ENCODE data around the gene NIT1.
A peak's percentile ranks its signal among the peaks of the same experiment; 100 is the strongest.

Gene NIT1

GRCh38 chr1:161085165-161085564 is 32.7 kb upstream of the NIT1 start:
- DNase-seq: no peak

- no peak for DNase-seq
Measured at GRCh38 chr1:161086457-161086856, 31.4 kb upstream of the NIT1 start.

- DNase-seq: no peak
Measured at GRCh38 chr1:161088587-161089110, 29.3 kb upstream of the NIT1 start.

- DNase-seq: no peak
Measured at GRCh38 chr1:161089251-161089924, 28.5 kb upstream of the NIT1 start, which contains the start of gene NECTIN4. NECTIN4 (minus strand) TSS chr1:161089558; CDS start chr1:161089296, 262 bp downstream.

GRCh38 chr1:161089938-161090337 is 28.0 kb upstream of the NIT1 start:
- no peak for DNase-seq

GRCh38 chr1:161090617-161091016 is 27.3 kb upstream of the NIT1 start:
- DNase-seq: no peak

- no peak for DNase-seq
Measured at GRCh38 chr1:161091093-161091492, 26.8 kb upstream of the NIT1 start.

GRCh38 chr1:161091796-161092507 is 26.0 kb upstream of the NIT1 start:
- DNase-seq: no peak

GRCh38 chr1:161092621-161093028 is 25.3 kb upstream of the NIT1 start:
- no peak for DNase-seq

- DNase-seq: no peak
Measured at GRCh38 chr1:161094481-161094880, 23.4 kb upstream of the NIT1 start.

GRCh38 chr1:161095230-161095629 is 22.7 kb upstream of the NIT1 start:
- DNase-seq: no peak

- DNase-seq: no peak
Measured at GRCh38 chr1:161096015-161096414, 21.9 kb upstream of the NIT1 start.

GRCh38 chr1:161096530-161096929 is 21.4 kb upstream of the NIT1 start:
- no peak for DNase-seq

- DNase-seq: peak; percentile 90
Measured at GRCh38 chr1:161098210-161099068, 19.5 kb upstream of the NIT1 start, which contains the start of gene KLHDC9. KLHDC9 (plus strand) TSS chr1:161098361; CDS start chr1:161098536, 175 bp downstream.

- DNase-seq: no peak
Measured at GRCh38 chr1:161099090-161099802, 18.7 kb upstream of the NIT1 start.

- no peak for DNase-seq
Measured at GRCh38 chr1:161100556-161100955, 17.3 kb upstream of the NIT1 start.

GRCh38 chr1:161106431-161106830 is 11.5 kb upstream of the NIT1 start:
- DNase-seq: no peak

GRCh38 chr1:161111117-161111516 is 6.8 kb upstream of the NIT1 start:
- no peak for DNase-seq

GRCh38 chr1:161111527-161111926 is 6.4 kb upstream of the NIT1 start:
- no peak for DNase-seq

GRCh38 chr1:161113915-161114314 is 4.0 kb upstream of the NIT1 start:
- no peak for DNase-seq

- DNase-seq: no peak
Measured at GRCh38 chr1:161114556-161114955, 3.3 kb upstream of the NIT1 start.

- no peak for DNase-seq
Measured at GRCh38 chr1:161115132-161115711, 2.7 kb upstream of the NIT1 start.
